HG02759 (cell line): ENCODE results near the gene LSM11.

ENCODE experiments used
- ATAC-seq: cut with Tn5 transposase; IDR thresholded peaks from one replicate; pipeline ENCODE4 v1.9.1; 2021; ENCODE audit warnings: mild to moderate bottlenecking, moderate library complexity; ENCODE audit not compliant: unreplicated experiment

LSM11 gene

DNA sequence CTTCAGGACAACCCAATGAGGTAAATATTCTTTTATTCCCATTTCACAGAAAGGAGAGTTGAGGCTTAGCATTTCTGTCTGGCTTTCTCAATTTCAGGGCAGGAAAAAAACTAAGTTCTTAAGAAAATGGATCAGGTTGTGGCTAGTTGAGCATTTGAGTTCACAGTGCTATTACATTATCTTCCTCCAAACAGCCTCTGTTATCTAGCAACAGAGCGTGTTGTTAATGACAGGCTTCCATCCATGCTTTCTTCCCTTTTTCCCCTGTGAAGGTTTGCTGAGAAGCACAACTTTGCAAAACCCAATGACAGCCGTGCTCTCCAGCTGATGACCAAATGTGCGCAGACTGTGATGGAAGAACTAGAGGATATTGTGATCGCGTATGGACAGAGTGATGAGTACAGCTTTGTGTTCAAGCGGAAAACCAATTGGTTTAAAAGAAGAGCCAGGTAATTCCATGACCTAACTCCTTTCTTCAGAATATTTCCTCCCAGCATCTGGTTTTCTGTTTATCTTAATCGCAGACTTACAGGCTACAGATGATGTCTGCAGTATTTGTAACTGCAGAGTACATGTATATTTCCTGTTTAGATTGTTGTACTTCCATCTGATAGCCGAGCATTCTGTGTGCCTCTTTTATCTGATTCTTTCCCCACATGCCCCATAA is 10.8 kb upstream of the LSM11 start:
- ATAC-seq, result no peak

- no peak for ATAC-seq
Measured at GRCh38 chr5:157734436-157734835, 9.1 kb upstream of the LSM11 start.

- no peak for ATAC-seq
Measured at GRCh38 chr5:157735991-157736390, 7.5 kb upstream of the LSM11 start.

- no peak for ATAC-seq
Measured at GRCh38 chr5:157739388-157740228, 3.9 kb upstream of the LSM11 start.

DNA sequence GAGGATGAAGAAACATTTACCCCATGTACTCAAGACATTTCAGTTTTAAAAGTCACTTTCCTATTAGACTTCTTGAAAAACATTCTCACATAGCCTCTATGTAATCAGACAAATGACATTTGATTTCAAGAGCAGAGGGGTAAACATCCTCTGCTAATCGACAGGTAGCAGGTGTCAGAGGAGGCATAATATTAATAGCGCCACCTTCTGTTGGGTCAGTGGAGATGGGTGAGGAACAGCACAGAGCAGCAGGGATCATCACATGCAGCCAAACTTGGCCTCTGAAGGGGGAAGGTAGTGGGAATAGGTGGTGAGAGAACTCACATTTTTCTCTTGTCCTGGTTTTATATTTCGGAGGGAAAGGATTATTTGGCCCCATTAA is 3.3 kb upstream of the LSM11 start:
- ATAC-seq, result no peak

- no peak for ATAC-seq
Measured at GRCh38 chr5:157741131-157741530, 2.4 kb upstream of the LSM11 start.

GRCh38 chr5:157744051-157745011 is 819 bp downstream of the LSM11 start:
- ATAC-seq, result peak; percentile 36

- no peak for ATAC-seq
Measured at GRCh38 chr5:157745041-157745456, 1.5 kb downstream of the LSM11 start.

DNA sequence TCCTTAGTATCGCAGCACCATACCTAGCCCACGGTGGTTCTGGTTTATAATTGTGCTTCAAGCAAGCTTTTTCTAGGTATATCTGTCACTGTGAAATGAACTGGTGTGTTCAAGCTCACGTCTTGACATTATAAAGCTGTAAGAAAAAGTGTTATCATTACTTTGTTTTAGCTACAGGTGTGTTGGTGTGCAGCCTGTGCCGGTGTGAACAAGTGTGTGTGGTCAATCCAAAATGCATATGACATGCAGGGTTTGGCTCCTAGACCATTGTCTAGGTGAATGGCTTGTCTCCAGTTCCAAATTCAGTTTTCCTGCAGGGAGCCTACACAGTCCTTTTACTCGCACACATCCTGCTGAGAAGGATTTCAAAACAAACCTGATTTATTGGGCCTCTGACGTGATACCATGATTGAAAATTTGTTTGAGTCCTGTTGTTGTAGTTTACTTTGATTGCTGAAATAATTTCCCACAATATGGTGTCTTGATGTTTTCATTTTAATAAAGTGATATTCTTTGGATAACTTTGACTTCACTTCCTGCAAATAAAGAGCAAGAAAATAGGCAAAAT is 3.7 kb downstream of the LSM11 start:
- no peak for ATAC-seq

GRCh38 chr5:157747766-157748700 is 4.5 kb downstream of the LSM11 start:
- no peak for ATAC-seq

DNA sequence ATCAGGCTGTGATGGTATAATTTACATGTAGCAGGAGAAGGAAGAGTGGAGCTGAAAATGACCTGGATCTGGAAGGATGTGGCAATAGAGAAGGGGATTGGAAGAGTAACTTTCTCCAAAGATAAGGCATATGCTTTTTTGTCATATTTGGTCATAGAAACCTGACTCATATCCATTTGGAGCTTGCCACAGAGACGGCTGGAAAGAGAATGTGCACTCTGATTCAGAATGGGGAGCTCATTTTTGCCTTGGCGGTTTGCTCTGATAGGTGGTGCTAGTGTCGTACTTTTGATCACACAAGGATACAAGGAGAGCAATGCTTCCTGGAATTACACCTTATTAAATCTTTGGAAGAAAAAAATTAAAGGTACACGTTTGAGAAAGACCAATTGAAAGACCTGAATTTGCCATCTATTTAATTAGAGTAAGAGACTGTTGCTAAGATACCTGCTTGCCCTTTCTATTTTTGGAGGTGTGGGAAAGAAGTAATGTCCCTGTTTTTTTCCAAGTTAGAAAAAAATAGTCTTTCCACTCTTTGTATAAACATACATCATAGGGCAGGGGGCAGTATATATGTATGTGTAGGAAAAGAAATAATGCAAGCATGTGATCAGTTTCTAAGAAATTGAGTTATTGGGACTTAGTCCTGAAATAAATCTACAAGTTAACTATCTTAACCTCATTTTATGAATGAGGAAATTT is 5.4 kb downstream of the LSM11 start:
- no peak for ATAC-seq

DNA sequence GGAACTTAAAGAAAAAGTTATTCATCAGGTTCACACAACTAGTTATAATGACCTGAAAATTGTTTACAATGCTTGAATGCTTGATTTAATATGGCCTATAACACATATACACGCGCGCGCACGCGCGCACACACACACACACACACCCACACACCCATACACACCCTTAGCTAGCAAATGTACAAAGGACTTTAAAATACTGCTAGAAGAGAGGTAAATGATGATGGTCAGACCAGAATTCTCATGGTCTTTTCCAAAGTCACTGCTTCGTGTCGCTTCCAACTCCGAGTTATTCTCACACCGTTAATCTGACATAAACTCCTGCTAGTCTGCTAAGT is 5.9 kb downstream of the LSM11 start:
- no peak for ATAC-seq

GRCh38 chr5:157750320-157750719 is 6.8 kb downstream of the LSM11 start:
- ATAC-seq, result no peak

GRCh38 chr5:157756122-157756521 is 12.6 kb downstream of the LSM11 start:
- no peak for ATAC-seq

GRCh38 chr5:157758706-157759105 is 15.2 kb downstream of the LSM11 start:
- ATAC-seq, result no peak

DNA sequence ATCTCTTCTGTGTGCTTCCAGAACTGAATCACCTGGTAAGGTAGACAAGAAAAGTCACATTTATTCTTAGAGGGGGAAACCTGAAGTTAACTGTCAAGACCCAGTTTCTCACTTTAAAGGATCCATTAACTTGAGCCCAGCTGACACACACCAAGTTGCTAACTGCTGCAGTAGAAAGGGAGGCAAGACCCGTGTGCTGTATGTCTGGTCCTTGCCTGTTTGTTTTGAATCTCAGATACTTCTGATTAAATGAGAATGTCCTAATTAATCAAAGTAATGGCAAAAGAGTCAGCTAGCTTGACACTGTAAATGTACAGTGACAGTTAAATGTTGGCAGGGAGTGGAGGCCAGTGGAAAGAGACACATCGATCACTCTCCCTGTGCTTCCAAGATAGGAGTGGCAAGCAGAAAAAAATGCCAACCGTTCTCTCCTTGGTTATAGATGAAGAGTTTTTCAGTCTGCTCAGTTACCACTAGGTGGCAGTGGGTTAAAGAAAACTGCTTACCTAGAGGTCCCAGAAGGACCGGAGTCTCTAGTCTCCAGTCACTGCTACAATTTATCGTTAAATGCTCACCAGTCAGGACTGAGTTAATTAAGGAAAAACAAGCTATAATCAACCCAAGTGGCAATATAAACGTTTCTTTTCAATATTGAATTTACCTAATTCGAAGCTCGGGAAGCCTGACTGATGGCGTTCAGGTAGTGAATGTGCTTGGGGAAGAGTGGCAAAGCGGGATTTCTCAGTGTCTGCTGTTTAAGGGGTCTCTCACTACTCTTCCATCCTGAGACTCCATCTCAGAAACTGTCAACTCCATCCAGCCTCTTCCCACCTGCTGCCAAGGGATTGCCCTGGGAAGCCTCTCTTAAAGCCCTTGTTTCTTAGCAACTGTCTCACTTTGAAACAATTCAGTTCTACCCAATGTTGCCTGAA is 18.4 kb downstream of the LSM11 start:
- peak; percentile 81 for ATAC-seq

GRCh38 chr5:157764531-157764930 is 21.0 kb downstream of the LSM11 start:
- ATAC-seq, result no peak

GRCh38 chr5:157766442-157766841 is 22.9 kb downstream of the LSM11 start:
- no peak for ATAC-seq
